Gastroesophageal sphincter (tissue), 4 donors: ENCODE data around the gene PIAS4. TPM values are rescaled to one million over a fixed set of nuclear protein-coding genes. Genes with fewer than 3 reads are reported as not detected.

ENCODE experiments used
- ATAC-seq: fragments of 150-250 bp; one replicate; pipeline ENCODE4 v1.9.1; 2016; ENCODE audit warnings: mild to moderate bottlenecking, moderate library complexity
- H3K27ac ChIP-seq, 4 donors: fragments of 200-600 bp; sonication (generic) in 3 of 4; 1 replicate in 3 of 4; 2 replicates in 1 of 4; pipeline ENCODE4 v1.5.1; 2016 to 2019
- H3K27me3 ChIP-seq: fragments of 200-600 bp; sonication (generic); one replicate; pipeline ENCODE4 v1.5.1; 2019
- H3K36me3 ChIP-seq, 2 donors: fragments of 200-600 bp; sonication (generic); one replicate each; pipeline ENCODE4 v1.5.1; 2019; ENCODE audit warnings: control low read depth in 1 of 2
- H3K4me1 ChIP-seq, 3 donors: fragments of 200-600 bp; sonication (generic); 1 replicate in 2 of 3; 2 replicates in 1 of 3; pipeline ENCODE4 v1.5.1; 2016 to 2019; ENCODE audit warnings: control low read depth in 2 of 3
- H3K4me3 ChIP-seq, 2 donors: fragments of 200-600 bp; sonication (generic); one replicate each; pipeline ENCODE4 v1.5.1; 2019; ENCODE audit warnings: mild to moderate bottlenecking in 1 of 2, moderate library complexity in 1 of 2
- H3K9me3 ChIP-seq, 3 donors: fragments of 200-600 bp; sonication (generic); one replicate each; pipeline ENCODE4 v1.5.1; 2017 to 2019; ENCODE audit warnings: control low read depth in 2 of 3
- EP300 ChIP-seq: sonication (generic); formaldehyde crosslinking; IDR thresholded peaks from one replicate; pipeline ENCODE4 v1.6.1; 2017; ENCODE audit warnings: antibody characterized with exemption, mild to moderate bottlenecking
- POLR2A ChIP-seq, 2 donors: fragments of 450-650 bp; IDR thresholded peaks; one replicate each; pipeline ENCODE4 v1.6.1; 2017; ENCODE audit warnings: antibody characterized with exemption in 2 of 2, mild to moderate bottlenecking in 2 of 2, moderate library complexity in 1 of 2
- POLR2AphosphoS5 ChIP-seq: sonication (generic); formaldehyde crosslinking; IDR thresholded peaks from one replicate; pipeline ENCODE4 v1.6.1; 2017; ENCODE audit warnings: antibody characterized with exemption
- WGBS, 2 donors: methylation state at CpG; one replicate each; pipeline ENCODE4 v1.1.5; 2018; ENCODE audit warnings: low coverage in 1 of 2; 5-methylcytosine and 5-hydroxymethylcytosine counted together
- total RNA-seq, 4 donors: library from RNA; depleted of rRNA; stranded (reverse); fragments of >200 nt; gene quantifications; one replicate each; pipeline ENCODE4 v1.1.0, GENCODE V29; 2016
- TF ChIP-seq, protein P1 (sequence below), 4 experiments: fragments of 200-600 bp in 2 of 4; fragments of 450-650 bp in 2 of 4; sonication (generic) in 1 of 4; IDR thresholded peaks; one replicate each; pipeline ENCODE4 v1.5.1; 2017 to 2019; ENCODE audit warnings: antibody characterized with exemption in 4 of 4, mild to moderate bottlenecking in 2 of 4, moderate library complexity in 2 of 4

PIAS4 gene
- total RNA-seq, 4 donors from 2014 or later = 15.3 to 26.4 (median 16.8) TPM

DNA sequence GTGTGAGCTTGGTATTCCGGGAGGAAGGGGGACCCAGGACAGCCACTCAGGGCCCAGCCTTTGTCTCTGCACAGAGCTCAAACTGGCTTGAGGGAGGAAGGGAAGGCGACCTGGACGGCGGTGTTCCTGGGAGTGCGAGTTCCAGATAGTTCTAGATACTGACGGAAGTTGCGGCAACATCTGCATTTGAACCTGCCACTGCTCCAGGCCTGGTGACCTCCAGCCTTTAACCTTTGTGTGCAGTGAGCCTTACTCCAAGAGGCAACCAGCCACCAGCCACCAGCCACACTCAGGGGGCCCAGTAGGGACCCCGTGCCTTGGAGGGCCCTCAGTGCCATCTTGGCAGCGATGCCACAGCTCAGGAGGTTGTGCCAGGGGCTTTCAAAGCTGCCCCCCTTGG is 74.6 kb downstream of the PIAS4 start:
- no peak overlapping the region for H3K27ac ChIP-seq
- H3K9me3 ChIP-seq = no peaks in the 10 kb centered on the region
- no peak overlapping the region for H3K4me3 ChIP-seq
- peaks cover 0 to 31% (median 16%) of the 10 kb centered on the region in 3 donors for H3K4me1 ChIP-seq
- ATAC-seq = no peak
- no peaks in the 10 kb centered on the region for H3K27me3 ChIP-seq
- TF ChIP-seq, protein P1, sequence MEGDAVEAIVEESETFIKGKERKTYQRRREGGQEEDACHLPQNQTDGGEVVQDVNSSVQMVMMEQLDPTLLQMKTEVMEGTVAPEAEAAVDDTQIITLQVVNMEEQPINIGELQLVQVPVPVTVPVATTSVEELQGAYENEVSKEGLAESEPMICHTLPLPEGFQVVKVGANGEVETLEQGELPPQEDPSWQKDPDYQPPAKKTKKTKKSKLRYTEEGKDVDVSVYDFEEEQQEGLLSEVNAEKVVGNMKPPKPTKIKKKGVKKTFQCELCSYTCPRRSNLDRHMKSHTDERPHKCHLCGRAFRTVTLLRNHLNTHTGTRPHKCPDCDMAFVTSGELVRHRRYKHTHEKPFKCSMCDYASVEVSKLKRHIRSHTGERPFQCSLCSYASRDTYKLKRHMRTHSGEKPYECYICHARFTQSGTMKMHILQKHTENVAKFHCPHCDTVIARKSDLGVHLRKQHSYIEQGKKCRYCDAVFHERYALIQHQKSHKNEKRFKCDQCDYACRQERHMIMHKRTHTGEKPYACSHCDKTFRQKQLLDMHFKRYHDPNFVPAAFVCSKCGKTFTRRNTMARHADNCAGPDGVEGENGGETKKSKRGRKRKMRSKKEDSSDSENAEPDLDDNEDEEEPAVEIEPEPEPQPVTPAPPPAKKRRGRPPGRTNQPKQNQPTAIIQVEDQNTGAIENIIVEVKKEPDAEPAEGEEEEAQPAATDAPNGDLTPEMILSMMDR (IDR thresholded peaks at IDR 0.05) = no peak
- TF ChIP-seq POLR2AphosphoS5 = no peak
- no peak for TF ChIP-seq EP300
- TF ChIP-seq POLR2A (IDR thresholded peaks at IDR 0.05) = no peak
- WGBS, 2 donors = 81% methylated on average over 8 of the region's 9 CpGs; no CpG with 5 or more reads in 1 of the 2 donors
- no peaks in the 10 kb centered on the region for H3K36me3 ChIP-seq

DNA sequence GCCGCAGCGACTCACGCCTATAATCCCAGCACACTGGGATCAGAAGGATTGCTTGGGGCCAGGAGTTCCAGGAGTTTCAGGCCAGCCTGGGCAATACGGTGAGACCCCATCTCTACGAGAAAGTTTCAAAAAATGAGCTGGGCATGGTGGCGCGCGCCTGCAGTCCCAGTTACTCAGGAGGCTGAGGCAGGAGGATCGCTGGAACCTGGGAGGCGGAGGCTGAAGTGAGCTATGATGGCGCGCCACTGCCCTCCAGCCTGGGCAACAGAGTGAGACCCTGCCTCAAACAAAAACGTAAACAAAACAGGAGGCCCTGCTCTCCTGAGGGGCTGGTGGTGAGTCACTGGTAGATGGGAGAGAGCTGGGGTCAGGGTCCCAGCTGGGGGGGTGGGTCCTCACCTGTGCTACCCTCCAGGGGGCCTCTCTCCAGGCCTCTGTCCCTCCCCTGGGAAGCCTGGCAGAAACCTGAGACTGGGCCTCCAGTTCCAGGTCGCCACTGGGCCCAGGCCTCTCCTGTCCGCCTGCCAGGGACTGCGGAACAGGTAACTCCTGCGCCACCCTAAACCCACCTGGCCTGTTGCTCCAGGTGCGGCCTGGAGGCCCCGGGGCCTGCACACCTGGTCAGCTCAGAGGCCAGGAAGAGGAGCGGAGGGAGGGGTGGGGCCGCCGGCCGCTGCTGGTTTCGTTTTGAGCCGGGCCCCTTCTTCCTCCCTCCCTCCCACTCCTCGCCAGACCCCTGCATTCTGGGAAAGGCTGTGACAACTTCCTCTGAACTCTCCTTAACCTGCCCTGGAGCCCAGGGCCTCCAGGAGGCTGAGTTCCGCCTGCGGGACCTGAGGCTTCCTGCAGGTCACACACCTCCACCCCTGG is 76.4 kb downstream of the PIAS4 start:
- Histone ChIP-seq H3K9me3 (no peaks in the 10 kb centered on the region), H3K27ac (peak overlapping the region in 1 of 4 donors; percentile 54), H3K4me1 (peaks cover 0 to 16% (median 6%) of the 10 kb centered on the region in 3 donors), H3K27me3 (no peaks in the 10 kb centered on the region), H3K4me3 (peak overlapping the region in 1 of 2 donors; percentile 36), H3K36me3 (peaks cover 0 to under 1% of the 10 kb centered on the region in 2 donors)
- peak; percentile 38 for ATAC-seq
- 77 to 80% methylated on average over 5 to 16 of the region's 28 CpGs for WGBS, 2 donors
- TF ChIP-seq POLR2AphosphoS5 (no peak), EP300 (no peak), POLR2A (IDR thresholded peaks at IDR 0.05) (no peak)
- TF ChIP-seq, protein P1 (IDR thresholded peaks at IDR 0.05) = no peak

DNA sequence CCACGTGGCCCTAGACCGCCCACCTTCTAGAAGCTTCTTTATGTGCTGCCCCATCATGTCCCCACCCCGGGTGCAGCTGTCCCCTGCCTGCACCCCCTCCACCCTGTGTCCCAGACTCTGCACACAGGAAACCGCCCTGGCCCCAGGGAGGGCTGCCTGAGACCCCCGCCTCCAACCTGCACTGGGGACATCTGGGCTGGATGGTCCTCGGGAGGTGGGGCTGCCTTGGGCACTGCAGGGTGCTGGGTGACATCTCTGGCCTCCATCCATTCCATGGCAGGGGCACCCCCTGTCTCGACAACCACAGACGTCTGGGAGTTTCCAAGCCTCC is 77.0 kb downstream of the PIAS4 start:
- Histone ChIP-seq H3K9me3 (no peaks in the 10 kb centered on the region), H3K27ac (peak overlapping the region in 1 of 4 donors; percentile 54), H3K36me3 (peaks cover 0 to 7% of the 10 kb centered on the region in 2 donors), H3K4me1 (peaks cover 0 to 16% (median 6%) of the 10 kb centered on the region in 3 donors), H3K4me3 (no peak overlapping the region), H3K27me3 (no peaks in the 10 kb centered on the region)
- 50 to 100% methylated on average over 1 to 2 of the region's 8 CpGs for WGBS, 2 donors
- no peak for ATAC-seq
- TF ChIP-seq POLR2A (IDR thresholded peaks at IDR 0.05) = no peak
- TF ChIP-seq, protein P1 (IDR thresholded peaks at IDR 0.05) = no peak
- TF ChIP-seq POLR2AphosphoS5 = no peak
- TF ChIP-seq EP300 = no peak

DNA sequence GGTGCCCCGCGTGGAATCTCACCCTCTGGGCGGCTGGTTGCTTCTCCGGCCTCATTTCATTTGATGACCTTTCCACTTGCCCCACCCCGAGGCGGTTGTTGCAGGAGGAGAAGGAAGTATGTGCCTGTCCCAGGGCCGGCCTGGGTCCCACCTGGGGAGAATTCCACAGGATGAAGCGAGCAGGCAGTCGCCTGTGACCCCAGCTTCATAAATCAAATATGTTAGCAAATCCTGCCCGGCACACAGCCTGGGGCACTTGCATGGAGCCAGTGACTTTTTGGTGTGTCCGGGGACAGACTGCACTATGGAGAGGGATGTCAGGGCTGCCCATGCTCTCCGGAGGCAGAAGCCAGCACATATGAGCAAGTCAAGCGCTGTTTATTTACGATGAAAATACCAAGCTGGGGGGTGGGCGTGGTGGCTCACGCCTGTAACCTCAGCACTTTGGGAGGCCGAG is 78.9 kb downstream of the PIAS4 start:
- WGBS, 2 donors = 60% methylated on average over 1 of the region's 17 CpGs; no CpG with 5 or more reads in 1 of the 2 donors
- Histone ChIP-seq H3K36me3 (peaks cover 0 to 26% of the 10 kb centered on the region in 2 donors), H3K9me3 (no peaks in the 10 kb centered on the region), H3K27me3 (no peaks in the 10 kb centered on the region), H3K4me1 (peaks cover 0 to 16% (median 6%) of the 10 kb centered on the region in 3 donors), H3K4me3 (no peak overlapping the region), H3K27ac (no peak overlapping the region)
- ATAC-seq = no peak
- TF ChIP-seq EP300 (no peak), POLR2A (IDR thresholded peaks at IDR 0.05) (no peak), POLR2AphosphoS5 (no peak)
- TF ChIP-seq, protein P1 (IDR thresholded peaks at IDR 0.05) = no peak
